B cell (primary cell): Measurements from ENCODE around the gene THBS2. TPM values are rescaled to one million over a fixed set of nuclear protein-coding genes. Genes with fewer than 3 reads are reported as not detected.
"Not testable (repeated sequence)": the region's sequence is repeated elsewhere in the genome, so short reads cannot be mapped to it uniquely, and the experiment has no call there.

Experiments
- ATAC-seq: fragments of 200-7000 bp; cut with Tn5 transposase; one replicate; pipeline ENCODE4 v1.10.0; 2021; ENCODE audit warnings: low read depth, mild to moderate bottlenecking, moderate number of reproducible peaks, moderate library complexity
- CTCF ChIA-PET: fragments of 350-600 bp; sonication (Branson Sonifier 250); formaldehyde crosslinking; loops from one replicate; lab custom pipeline; 2021; ENCODE audit warnings: antibody characterized with exemption, inconsistent platforms; lab: Charles Lee
- POLR2A ChIA-PET: fragments of 350-600 bp; sonication (Branson Sonifier 250); formaldehyde crosslinking; loops from one replicate; lab custom pipeline; 2021; ENCODE audit warnings: antibody characterized with exemption; lab: Charles Lee
- DNase-seq: peaks from one replicate; pipeline ENCODE4 v3.0.0; 2013
- H2AFZ ChIP-seq: 2 replicates; pipeline ENCODE4 v1.6.1; 2012; ENCODE audit warnings: mild to moderate bottlenecking, low read depth, low read length; ENCODE audit not compliant: insufficient read depth, poor library complexity, severe bottlenecking
- H3K27ac ChIP-seq, 2 donors: 1 replicate in 1 of 2; 2 replicates in 1 of 2; pipeline ENCODE4 v1.5.1; 2012 to 2013; ENCODE audit warnings: low read length in 2 of 2, mild to moderate bottlenecking in 2 of 2, moderate library complexity in 1 of 2
- H3K27me3 ChIP-seq, 4 experiments: fragments of 200-600 bp in 1 of 4; sonication (generic) in 1 of 4; replicated peaks in 1 of 4; 1 replicate in 2 of 4; 2 replicates in 2 of 4; pipeline versions ENCODE4 v1.6.1 to v1.7.0; 2013 to 2016; ENCODE audit warnings: low read length in 3 of 4, mild to moderate bottlenecking in 2 of 4, mixed read lengths in 1 of 4, moderate library complexity in 1 of 4; ENCODE audit not compliant: insufficient read depth in 4 of 4, control insufficient read depth in 3 of 4; ENCODE audit errors: control extremely low read depth in 1 of 4
- H3K36me3 ChIP-seq, 2 experiments: replicated peaks in 1 of 2; 1 replicate in 1 of 2; 2 replicates in 1 of 2; pipeline versions ENCODE4 v1.6.1 to v1.7.1; 2013; ENCODE audit warnings: low read length in 1 of 2; ENCODE audit not compliant: insufficient read depth in 2 of 2, control insufficient read depth in 1 of 2; ENCODE audit errors: control extremely low read depth in 1 of 2, extremely low read depth in 1 of 2
- H3K4me1 ChIP-seq, 2 donors: fragments of 200-600 bp in 1 of 2; sonication (generic) in 1 of 2; 1 replicate in 1 of 2; 2 replicates in 1 of 2; pipeline versions ENCODE4 v1.5.1 to v1.6.1; 2013 to 2017; ENCODE audit warnings: low read length in 2 of 2; ENCODE audit not compliant: control insufficient read depth in 2 of 2, insufficient read depth in 2 of 2
- H3K4me2 ChIP-seq: replicated peaks from 2 replicates; pipeline ENCODE3; 2012; ENCODE audit warnings: mild to moderate bottlenecking, low read depth, low read length; ENCODE audit not compliant: poor library complexity, severe bottlenecking
- H3K4me3 ChIP-seq, 5 experiments: fragments of 200-600 bp in 1 of 5; sonication (generic) in 1 of 5; 1 replicate in 3 of 5; 2 replicates in 2 of 5; pipeline versions ENCODE4 v1.5.1 to v1.7.0; 2011 to 2016; ENCODE audit warnings: low read length in 4 of 5, mild to moderate bottlenecking in 4 of 5, low read depth in 2 of 5, control low read depth in 1 of 5, moderate library complexity in 1 of 5; ENCODE audit not compliant: insufficient read depth in 1 of 5; ENCODE audit errors: control extremely low read depth in 1 of 5, extremely low read depth in 1 of 5
- H3K79me2 ChIP-seq: fragments of 200-600 bp; sonication (generic); one replicate; pipeline ENCODE4 v1.6.0; 2016; ENCODE audit warnings: low read length; ENCODE audit not compliant: control insufficient read depth, insufficient read depth
- H3K9ac ChIP-seq: fragments of 200-600 bp; sonication (generic); 2 replicates; pipeline ENCODE4 v1.6.1; 2017; ENCODE audit warnings: mild to moderate bottlenecking, low read length, moderate library complexity
- H3K9me3 ChIP-seq, 3 donors: one replicate each; pipeline versions ENCODE4 v1.6.1 to v1.7.1; 2013; ENCODE audit warnings: low read length in 2 of 3; ENCODE audit not compliant: control insufficient read depth in 2 of 3, insufficient read depth in 1 of 3; ENCODE audit errors: control extremely low read depth in 1 of 3
- H4K20me1 ChIP-seq: 2 replicates; pipeline ENCODE4 v1.6.0; 2012; ENCODE audit warnings: mild to moderate bottlenecking, low read length; ENCODE audit not compliant: insufficient read depth, control insufficient read depth, poor library complexity, severe bottlenecking
- H3K27ac Mint-ChIP-seq: one replicate; pipeline ENCODE4 v1.8.0; 2021; ENCODE audit warnings: mixed read lengths
- H3K27me3 Mint-ChIP-seq: one replicate; pipeline ENCODE4 v1.8.0; 2021; ENCODE audit warnings: mixed read lengths
- H3K4me1 Mint-ChIP-seq: one replicate; pipeline ENCODE4 v1.8.0; 2021; ENCODE audit warnings: mixed read lengths
- H3K4me3 Mint-ChIP-seq: one replicate; pipeline ENCODE4 v1.8.0; 2021; ENCODE audit warnings: mixed read lengths
- H3K9me3 Mint-ChIP-seq: one replicate; pipeline ENCODE4 v1.8.0; 2022; ENCODE audit warnings: mixed read lengths; ENCODE audit not compliant: insufficient read depth
- EZH2 ChIP-seq: IDR thresholded peaks from 2 replicates; pipeline ENCODE4 v1.6.1; 2012; ENCODE audit warnings: borderline replicate concordance, low read depth, mild to moderate bottlenecking, moderate library complexity, low read length; ENCODE audit not compliant: insufficient read depth, poor library complexity, severe bottlenecking
- WGBS: methylation state at CpG from one replicate; pipeline ENCODE4 v1.1.5; 2013; ENCODE audit warnings: missing lambda C conversion rate; ENCODE audit not compliant: insufficient coverage; 5-methylcytosine and 5-hydroxymethylcytosine counted together
- intact Hi-C: fragments of 100-400 bp; cut with micrococcal nuclease; formaldehyde crosslinking; loops from one replicate; pipeline ENCODE4 v1.10.0; 2022
- polyA plus RNA-seq: library from polyadenylated mRNA; depleted of rRNA; stranded (reverse); fragments of >200 nt; gene quantifications from 2 replicates; pipeline ENCODE4 v1.2.3, GENCODE V29; 2012
- total RNA-seq, 2 donors: library from RNA; stranded (reverse); fragments of 120-200 nt in 1 of 2; gene quantifications; 1 replicate in 1 of 2; 2 replicates in 1 of 2; pipeline versions ENCODE4 v1.2.3 to v1.2.4, GENCODE V29; 2013 to 2022

THBS2 gene
- total and polyA plus RNA-seq, 2 donors (not counting 1 experiment from before 2014, with no cell fraction given), result not detected

- DNase-seq, result no peak
- Histone ChIP-seq H3K4me2 (no peak overlapping the region), H3K9ac (no peak overlapping the region), H3K4me1 (peaks cover 4 to 9% of the 10 kb centered on the region in 2 donors), H4K20me1 (no peaks in the 10 kb centered on the region), H3K79me2 (no peaks in the 10 kb centered on the region), H2AFZ (no peak overlapping the region), H3K9me3 (peaks cover 0 to 17% (median 3%) of the 10 kb centered on the region in 3 donors), H3K36me3 (no peaks in the 10 kb centered on the region), H3K4me3 (no peak overlapping the region), H3K27me3 (no peaks in the 10 kb centered on the region), H3K27ac (no peak overlapping the region)
- H3K27me3 Mint-ChIP-seq, result no peaks in the 10 kb centered on the region
- peaks cover 13% of the 10 kb centered on the region for H3K4me1 Mint-ChIP-seq
- H3K9me3 Mint-ChIP-seq, result peaks cover 7% of the 10 kb centered on the region
- ChIA-PET CTCF (interaction anchor here (0.5 kb wide), 1 partner anchor 230 kb away, joined by 3 read pairs; no protein-coding TSS in a partner anchor), POLR2A (interaction anchor here (0.6 kb wide), 1 partner anchor 486 kb away, joined by 3 read pairs; the partner anchor contains the start of genes C6orf120 and WDR27)
- H3K27ac Mint-ChIP-seq, result no peak overlapping the region
- ATAC-seq, result no peak
- no peak for TF ChIP-seq EZH2
- intact Hi-C loops, result no loop called here
- 88% methylated on average over 5 of the region's 12 CpGs for WGBS
- no peak overlapping the region for H3K4me3 Mint-ChIP-seq
Measured at GRCh38 chr6:169215201-169215681, 38.4 kb downstream of the THBS2 start.

GRCh38 chr6:169214789-169215188 is 38.9 kb downstream of the THBS2 start:
- H3K36me3 ChIP-seq, H3K4me3 Mint-ChIP-seq, H3K79me2 ChIP-seq, H3K27ac ChIP-seq, H3K9ac ChIP-seq, H4K20me1 ChIP-seq, ATAC-seq, H3K27me3 ChIP-seq, DNase-seq, H3K27me3 Mint-ChIP-seq, POLR2A ChIA-PET, H3K4me1 ChIP-seq, H3K4me2 ChIP-seq, H3K9me3 Mint-ChIP-seq, H3K4me3 ChIP-seq, intact Hi-C loops, H2AFZ ChIP-seq, H3K27ac Mint-ChIP-seq: not testable (repeated sequence)
- H3K9me3 ChIP-seq, result peaks cover 0 to 16% (median 3%) of the 10 kb centered on the region in 3 donors
- CTCF ChIA-PET, result interaction anchor here (0.5 kb wide), 1 partner anchor 230 kb away, joined by 3 read pairs; no protein-coding TSS in a partner anchor
- H3K4me1 Mint-ChIP-seq, result peaks cover 13% of the 10 kb centered on the region
- 70% methylated on average over 3 of the region's 3 CpGs for WGBS
